GM19238 (cell line): Measurements from ENCODE around the gene SH2D3C.

Experiments used
- DNase-seq: peaks from one replicate; pipeline ENCODE4 v3.0.0; 2011; ENCODE audit warnings: low spot score; ENCODE audit not compliant: insufficient read length

SH2D3C gene

GRCh38 chr9:127742435-127743088, 35.9 kb downstream of the SH2D3C start:
- no peak for DNase-seq

- DNase-seq = no peak
These were observed 36.5 kb downstream of the SH2D3C start for GRCh38 chr9:127741831-127742434.

DNA sequence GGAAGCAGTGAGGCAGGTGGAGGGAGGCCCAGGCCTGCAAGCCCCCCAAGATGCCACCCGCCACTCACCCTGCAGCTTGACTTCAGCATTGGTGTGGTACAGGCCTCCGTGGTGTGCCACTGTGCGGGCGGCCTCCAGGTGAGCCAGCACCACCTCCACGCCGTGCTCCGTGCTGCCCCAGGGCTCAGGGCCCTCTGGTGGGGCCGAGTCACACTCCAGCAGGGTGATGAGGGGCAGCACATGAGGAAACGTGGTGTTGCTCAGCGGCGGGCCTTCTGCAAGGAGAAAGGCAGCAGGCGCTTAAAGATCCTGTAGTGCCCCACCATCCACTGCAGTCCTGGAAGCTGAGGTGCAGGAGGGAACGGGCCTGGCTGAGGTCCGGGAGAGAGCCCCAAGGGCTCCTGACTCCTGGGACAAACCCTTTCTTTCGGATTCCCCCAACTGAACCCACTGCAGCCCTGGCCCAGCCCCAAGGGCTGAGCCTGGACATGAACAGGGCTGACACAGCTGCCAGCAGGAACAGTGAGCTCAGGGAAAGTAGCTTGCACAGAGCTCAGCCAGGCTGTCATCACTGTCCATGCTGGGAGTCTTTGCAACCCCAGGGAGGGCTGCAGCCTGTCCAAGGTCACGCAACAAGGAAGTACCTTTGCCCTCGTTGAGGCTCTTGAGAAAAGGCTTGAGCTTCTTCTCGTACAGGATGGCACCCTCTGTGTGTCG, 38.7 kb downstream of the SH2D3C start:
- no peak for DNase-seq

DNA sequence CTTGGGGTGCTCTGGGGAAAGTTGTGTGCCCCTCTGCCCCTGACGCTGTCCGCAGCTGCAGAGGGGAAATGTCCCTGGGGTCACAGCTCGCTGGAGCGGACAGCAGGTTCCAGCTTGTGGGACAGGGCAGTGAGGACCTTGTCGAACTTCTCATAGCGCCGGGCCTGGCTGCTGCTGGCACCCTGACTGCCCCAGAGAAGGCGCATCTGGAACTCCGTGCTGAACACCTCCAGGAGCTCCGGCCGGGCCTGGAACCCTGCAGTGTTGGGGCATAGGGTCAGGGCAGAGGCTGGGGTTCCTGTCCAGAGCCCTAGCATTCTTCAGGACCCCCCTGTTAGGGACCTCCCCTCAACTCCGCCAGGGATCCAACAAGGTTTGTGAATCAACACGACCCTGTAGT, 39.8 kb downstream of the SH2D3C start:
- no peak for DNase-seq

- no peak for DNase-seq
These were observed 42.8 kb downstream of the SH2D3C start for GRCh38 chr9:127735530-127736185.

- peak; percentile 99 for DNase-seq
These were observed 43.5 kb downstream of the SH2D3C start, which contains the start of gene TOR2A for GRCh38 chr9:127734747-127735529. Gene TOR2A, minus strand, starts transcription at chr9:127735294. Its CDS starts 24 bp downstream, at chr9:127735270.

DNA sequence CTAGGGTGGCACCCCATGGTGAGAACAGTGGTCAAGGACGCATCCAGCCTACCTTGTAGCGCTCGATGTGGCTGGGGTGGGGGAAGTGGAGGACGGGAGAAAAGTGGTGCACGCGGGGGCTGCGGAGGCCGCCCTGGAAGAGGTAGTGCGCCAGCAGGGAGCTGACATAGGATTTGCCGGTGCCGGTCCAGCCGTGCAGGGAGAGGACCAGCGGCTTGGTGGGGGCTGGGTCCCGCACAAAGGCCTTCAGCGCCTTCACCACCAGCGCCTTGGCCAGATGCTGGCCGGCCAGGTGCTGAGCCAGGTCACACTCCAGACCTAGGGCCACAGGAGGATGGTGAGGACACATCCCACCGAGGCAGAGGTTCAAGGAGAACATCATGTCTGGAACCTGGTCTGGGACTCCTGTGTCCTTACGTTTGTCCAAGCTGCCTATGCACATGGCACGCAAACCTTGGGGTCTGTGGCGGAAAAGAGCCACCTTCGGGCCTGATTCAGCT, 44.2 kb downstream of the SH2D3C start:
- DNase-seq = no peak

- DNase-seq = no peak
These were observed 44.9 kb downstream of the SH2D3C start for GRCh38 chr9:127733614-127734013.

GRCh38 chr9:127732444-127732843, 46.0 kb downstream of the SH2D3C start:
- no peak for DNase-seq

- no peak for DNase-seq
These were observed 46.5 kb downstream of the SH2D3C start for GRCh38 chr9:127731938-127732337.

DNA sequence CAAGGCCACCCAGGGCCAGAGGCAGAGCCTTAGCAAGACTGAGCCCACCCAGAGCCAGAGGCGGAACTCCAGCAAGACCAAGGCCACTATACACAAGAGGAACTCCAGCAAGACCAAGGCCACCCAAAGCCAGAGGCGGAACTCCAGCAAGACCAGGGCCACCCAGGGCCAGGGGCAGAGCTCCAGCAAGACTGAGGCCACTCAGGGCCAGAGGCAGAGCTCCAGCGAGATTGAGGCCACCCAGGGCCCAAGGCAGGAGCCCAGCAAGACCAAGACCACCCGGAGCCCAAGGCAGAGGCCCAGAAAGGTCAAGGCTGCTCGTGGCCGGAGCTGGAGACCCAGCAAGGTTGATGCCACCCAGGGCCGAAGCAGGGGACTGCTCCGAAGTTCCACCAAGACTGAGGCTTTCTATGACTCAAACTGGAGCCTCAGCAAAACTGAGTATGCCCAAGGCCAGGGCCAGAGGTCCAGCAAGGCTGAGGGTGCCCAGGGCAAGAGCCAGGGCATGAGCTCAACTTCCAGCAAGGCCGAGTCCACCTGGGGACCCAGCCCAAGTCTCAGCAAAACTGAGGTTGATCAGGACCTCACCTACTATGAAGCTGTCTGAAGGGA, 47.6 kb downstream of the SH2D3C start:
- no peak for DNase-seq

DNA sequence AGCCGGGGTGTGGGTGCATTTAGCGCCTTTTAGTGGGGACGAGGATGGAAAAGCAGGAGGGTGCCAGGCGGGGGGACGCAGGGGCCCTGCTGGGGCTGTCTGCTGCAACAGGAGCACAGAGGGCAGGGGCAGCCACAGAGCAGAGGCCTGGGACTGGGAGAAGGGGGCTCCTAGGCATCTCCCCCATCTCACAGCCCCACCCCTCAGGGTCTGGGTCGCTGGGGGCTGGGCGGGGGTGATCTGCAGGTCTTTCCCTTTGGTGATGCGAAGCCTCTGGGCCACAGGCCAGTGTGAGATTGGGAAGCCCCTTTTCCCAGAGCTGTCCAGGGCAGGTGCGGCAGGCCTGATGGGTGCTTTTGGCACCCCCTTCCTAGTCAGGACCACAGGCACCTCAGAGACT, 48.2 kb downstream of the SH2D3C start:
- DNase-seq = no peak

GRCh38 chr9:127729522-127730256, 48.8 kb downstream of the SH2D3C start:
- DNase-seq = no peak

GRCh38 chr9:127728808-127729207, 49.7 kb downstream of the SH2D3C start:
- DNase-seq = no peak

DNA sequence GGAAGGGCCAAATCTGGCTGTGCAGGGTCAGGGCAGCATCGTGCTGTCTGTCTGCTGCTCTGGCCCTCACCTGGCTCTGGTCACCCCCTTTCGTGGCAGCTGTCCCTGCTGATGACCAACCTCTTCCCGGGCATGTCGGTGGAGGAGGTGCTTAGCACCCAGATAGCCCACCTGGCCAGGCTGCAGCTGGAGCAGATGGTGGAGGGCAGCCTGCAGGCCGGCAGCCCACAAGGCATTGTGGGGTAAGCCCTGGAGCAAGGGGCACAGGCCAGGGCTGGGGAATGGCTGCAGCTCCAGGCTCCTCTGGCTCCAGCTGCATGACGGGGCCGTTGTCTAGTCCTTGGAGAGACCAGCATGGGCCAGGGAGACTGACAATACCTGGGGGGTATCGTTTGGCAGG, 51.6 kb downstream of the SH2D3C start:
- no peak for DNase-seq

DNA sequence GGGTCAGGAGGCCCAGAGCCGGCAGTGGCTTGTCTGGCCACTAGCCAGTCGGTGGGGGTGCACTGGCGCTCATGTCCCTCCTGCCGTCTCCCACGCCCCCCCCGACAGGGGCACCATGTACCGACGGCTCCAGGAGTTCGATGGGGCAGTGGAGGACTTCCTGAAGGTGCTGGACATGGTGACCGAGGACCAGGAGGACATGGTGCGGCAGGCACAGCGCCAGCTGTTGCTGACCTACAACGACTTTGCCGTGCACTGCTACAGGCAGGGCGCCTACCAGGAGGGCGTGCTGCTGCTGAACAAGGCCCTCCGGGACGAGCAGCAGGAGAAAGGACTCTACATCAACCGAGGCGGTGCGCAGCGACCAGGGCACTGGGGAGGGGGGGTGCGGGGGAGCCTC, 54.5 kb downstream of the SH2D3C start:
- no peak for DNase-seq

- no peak for DNase-seq
These were observed 55.0 kb downstream of the SH2D3C start for GRCh38 chr9:127723444-127723843.

DNA sequence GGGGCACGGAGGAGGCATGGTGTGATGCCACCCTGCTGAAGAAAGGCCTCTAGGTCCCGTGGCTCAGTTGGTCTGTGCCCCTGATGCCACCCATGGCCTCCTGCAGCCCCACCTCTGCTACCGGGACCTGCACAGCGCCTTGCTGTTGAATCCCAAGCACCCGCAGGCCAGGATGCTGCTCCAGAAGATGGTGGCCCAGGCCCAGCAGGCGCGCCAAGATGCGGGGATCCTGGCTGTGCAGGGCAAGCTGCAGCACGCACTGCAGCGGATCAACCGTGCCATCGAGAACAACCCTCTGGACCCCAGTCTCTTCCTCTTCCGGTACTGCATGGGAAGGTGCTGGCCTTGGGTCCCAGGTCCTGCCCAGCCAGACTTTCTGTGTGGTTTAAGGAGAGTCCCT, 55.5 kb downstream of the SH2D3C start:
- no peak for DNase-seq

DNA sequence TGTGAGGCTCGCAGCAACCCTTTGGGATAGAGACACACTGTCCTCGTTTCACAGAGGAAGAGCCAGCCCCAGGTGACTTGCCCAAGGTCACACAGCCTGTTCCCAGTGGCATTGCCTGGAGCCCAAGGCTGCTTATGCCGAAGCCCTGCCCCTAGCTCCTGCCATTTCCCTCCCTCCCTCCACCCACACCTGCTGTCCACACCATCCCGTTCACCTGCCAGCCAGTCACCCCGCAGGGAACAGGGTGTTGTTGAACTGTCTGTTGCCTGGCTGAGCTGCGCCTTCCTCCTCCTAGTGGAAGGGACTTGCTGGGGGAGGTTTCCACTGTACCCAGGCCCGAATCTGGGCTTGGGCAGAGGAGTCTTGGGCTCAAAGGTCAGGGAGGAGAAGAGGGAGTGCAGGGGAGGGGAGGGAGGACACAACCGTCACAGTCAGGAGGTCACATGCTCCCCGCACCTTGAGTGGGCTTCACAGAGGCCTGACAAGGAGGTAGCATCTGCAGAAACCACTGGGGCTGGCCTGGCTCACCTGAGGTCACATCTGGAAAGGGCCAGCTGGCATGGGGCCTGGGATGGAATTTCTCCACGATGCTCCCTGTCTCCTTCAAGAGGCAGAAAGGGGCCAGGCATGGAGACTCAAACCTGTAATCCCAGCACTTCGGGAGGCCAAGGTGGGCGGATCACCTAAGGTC, 56.3 kb downstream of the SH2D3C start:
- no peak for DNase-seq
